Parathyroid adenoma (tissue), 2 donors: Measurements from ENCODE around the gene MAP3K5.

ENCODE experiments used
- H2AFZ ChIP-seq: fragments of 300-600 bp; sonication (generic); one replicate; pipeline ENCODE4 v1.7.0; 2017; ENCODE audit warnings: antibody characterized with exemption, mild to moderate bottlenecking
- H3K27ac ChIP-seq: fragments of 300-600 bp; sonication (generic); one replicate; pipeline ENCODE4 v1.7.0; 2017
- H3K27me3 ChIP-seq: fragments of 300-600 bp; sonication (generic); one replicate; pipeline ENCODE4 v1.7.0; 2017; ENCODE audit warnings: low read length; ENCODE audit not compliant: control insufficient read depth, insufficient read depth
- H3K36me3 ChIP-seq: fragments of 300-600 bp; sonication (generic); one replicate; pipeline ENCODE4 v1.7.0; 2017; ENCODE audit warnings: low read length; ENCODE audit not compliant: control insufficient read depth, insufficient read depth
- H3K4me1 ChIP-seq: fragments of 300-600 bp; sonication (generic); one replicate; pipeline ENCODE4 v1.7.0; 2017; ENCODE audit warnings: control low read depth
- H3K4me2 ChIP-seq: fragments of 300-600 bp; sonication (generic); one replicate; pipeline ENCODE4 v1.7.0; 2017; ENCODE audit warnings: low read length
- H3K4me3 ChIP-seq: fragments of 300-600 bp; sonication (generic); one replicate; pipeline ENCODE4 v1.7.0; 2017; ENCODE audit warnings: low read depth, low read length
- H3K79me2 ChIP-seq: fragments of 300-600 bp; sonication (generic); one replicate; pipeline ENCODE4 v1.7.0; 2017; ENCODE audit warnings: control low read depth
- H3K9ac ChIP-seq: fragments of 300-600 bp; sonication (generic); one replicate; pipeline ENCODE4 v1.7.0; 2017; ENCODE audit warnings: mild to moderate bottlenecking
- H3K9me3 ChIP-seq: fragments of 300-600 bp; sonication (generic); one replicate; pipeline ENCODE4 v1.7.0; 2017; ENCODE audit warnings: low read length; ENCODE audit not compliant: control insufficient read depth
- TF ChIP-seq, protein P1 (sequence below): fragments of 300-600 bp; sonication (generic); IDR thresholded peaks from one replicate; pipeline ENCODE4 v1.7.0; 2017; ENCODE audit warnings: antibody characterized with exemption, mild to moderate bottlenecking
- donor health status: primary hyperparathyroidism.

Gene MAP3K5

DNA sequence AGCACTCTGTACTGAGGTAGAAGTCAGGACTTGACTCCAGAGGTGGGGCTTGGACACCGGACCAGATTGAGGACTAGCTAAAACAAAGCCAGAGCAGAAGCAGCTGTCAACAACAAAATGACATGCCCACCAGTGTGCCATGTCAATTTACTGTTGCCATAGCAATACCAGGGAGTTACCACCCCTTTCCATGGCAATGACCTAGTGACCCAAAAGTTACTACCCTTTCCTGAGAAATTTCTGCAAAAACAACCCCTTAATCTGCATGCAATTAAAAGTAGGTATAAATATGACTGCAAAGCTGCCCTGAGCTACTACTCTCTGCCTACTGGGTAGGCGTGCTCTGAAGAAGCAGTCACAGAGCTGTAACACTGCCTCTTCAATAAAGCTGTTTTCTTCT, 21.0 kb downstream of the MAP3K5 start:
- Histone ChIP-seq H3K9ac (no peak overlapping the region), H3K4me2 (no peak overlapping the region), H3K4me3 (no peak overlapping the region), H3K4me1 (no peaks in the 10 kb centered on the region), H3K27me3 (no peaks in the 10 kb centered on the region), H3K9me3 (no peaks in the 10 kb centered on the region), H3K27ac (no peak overlapping the region), H3K36me3 (no peaks in the 10 kb centered on the region), H2AFZ (no peak overlapping the region), H3K79me2 (no peaks in the 10 kb centered on the region)
- TF ChIP-seq, protein P1, sequence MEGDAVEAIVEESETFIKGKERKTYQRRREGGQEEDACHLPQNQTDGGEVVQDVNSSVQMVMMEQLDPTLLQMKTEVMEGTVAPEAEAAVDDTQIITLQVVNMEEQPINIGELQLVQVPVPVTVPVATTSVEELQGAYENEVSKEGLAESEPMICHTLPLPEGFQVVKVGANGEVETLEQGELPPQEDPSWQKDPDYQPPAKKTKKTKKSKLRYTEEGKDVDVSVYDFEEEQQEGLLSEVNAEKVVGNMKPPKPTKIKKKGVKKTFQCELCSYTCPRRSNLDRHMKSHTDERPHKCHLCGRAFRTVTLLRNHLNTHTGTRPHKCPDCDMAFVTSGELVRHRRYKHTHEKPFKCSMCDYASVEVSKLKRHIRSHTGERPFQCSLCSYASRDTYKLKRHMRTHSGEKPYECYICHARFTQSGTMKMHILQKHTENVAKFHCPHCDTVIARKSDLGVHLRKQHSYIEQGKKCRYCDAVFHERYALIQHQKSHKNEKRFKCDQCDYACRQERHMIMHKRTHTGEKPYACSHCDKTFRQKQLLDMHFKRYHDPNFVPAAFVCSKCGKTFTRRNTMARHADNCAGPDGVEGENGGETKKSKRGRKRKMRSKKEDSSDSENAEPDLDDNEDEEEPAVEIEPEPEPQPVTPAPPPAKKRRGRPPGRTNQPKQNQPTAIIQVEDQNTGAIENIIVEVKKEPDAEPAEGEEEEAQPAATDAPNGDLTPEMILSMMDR, result no peak

DNA sequence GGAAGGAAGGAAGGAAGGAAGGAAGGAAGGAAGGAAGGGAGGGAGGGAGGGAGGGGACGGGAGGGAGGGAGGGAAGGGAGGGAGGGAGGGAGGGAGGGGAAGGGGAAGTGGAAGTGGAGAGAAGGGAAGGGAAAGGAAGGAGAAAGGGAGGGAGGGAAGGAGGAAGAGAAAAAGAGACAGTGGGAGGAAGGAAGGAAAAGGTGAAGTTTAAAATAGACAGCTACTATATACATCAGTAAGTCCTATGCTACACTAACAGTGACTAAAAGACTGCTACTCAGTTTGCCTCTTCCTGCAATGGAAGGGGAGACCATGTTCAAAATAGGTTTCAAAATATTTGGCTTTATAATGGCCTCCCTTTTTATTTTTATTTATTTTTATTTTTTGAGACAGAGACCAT, 22.5 kb downstream of the MAP3K5 start:
- Histone ChIP-seq H3K4me3 (no peak overlapping the region), H3K4me1 (no peaks in the 10 kb centered on the region), H3K27ac (no peak overlapping the region), H3K79me2 (no peaks in the 10 kb centered on the region), H2AFZ (no peak overlapping the region), H3K36me3 (no peaks in the 10 kb centered on the region), H3K27me3 (no peaks in the 10 kb centered on the region), H3K9me3 (no peaks in the 10 kb centered on the region), H3K9ac (no peak overlapping the region), H3K4me2 (no peak overlapping the region)
- TF ChIP-seq, protein P1, result no peak

DNA sequence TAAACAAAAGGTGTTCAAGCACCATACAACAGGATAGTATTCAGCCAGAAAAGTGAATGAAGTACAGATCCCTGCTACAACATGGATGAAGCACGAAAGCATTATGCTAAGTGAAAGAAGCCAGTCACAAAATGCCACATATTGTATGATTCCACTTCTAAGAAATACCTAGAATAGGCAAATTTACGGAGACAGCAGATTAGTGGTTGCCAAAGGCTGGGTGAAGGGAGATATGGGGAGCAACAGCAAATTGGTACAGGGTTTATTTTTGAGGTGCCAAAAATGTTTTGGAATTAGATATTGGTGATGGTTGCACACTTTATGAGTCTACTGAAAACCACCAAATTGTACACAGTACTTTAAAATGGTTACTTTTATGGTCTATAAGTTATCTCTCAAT, 23.2 kb downstream of the MAP3K5 start:
- no peak overlapping the region for H3K9ac ChIP-seq
- no peak overlapping the region for H3K27ac ChIP-seq
- no peak overlapping the region for H3K4me2 ChIP-seq
- TF ChIP-seq, protein P1, result no peak
- no peaks in the 10 kb centered on the region for H3K79me2 ChIP-seq
- H3K9me3 ChIP-seq, result no peaks in the 10 kb centered on the region
- H3K36me3 ChIP-seq, result no peaks in the 10 kb centered on the region
- no peaks in the 10 kb centered on the region for H3K27me3 ChIP-seq
- H3K4me1 ChIP-seq, result no peaks in the 10 kb centered on the region
- no peak overlapping the region for H3K4me3 ChIP-seq
- no peak overlapping the region for H2AFZ ChIP-seq

DNA sequence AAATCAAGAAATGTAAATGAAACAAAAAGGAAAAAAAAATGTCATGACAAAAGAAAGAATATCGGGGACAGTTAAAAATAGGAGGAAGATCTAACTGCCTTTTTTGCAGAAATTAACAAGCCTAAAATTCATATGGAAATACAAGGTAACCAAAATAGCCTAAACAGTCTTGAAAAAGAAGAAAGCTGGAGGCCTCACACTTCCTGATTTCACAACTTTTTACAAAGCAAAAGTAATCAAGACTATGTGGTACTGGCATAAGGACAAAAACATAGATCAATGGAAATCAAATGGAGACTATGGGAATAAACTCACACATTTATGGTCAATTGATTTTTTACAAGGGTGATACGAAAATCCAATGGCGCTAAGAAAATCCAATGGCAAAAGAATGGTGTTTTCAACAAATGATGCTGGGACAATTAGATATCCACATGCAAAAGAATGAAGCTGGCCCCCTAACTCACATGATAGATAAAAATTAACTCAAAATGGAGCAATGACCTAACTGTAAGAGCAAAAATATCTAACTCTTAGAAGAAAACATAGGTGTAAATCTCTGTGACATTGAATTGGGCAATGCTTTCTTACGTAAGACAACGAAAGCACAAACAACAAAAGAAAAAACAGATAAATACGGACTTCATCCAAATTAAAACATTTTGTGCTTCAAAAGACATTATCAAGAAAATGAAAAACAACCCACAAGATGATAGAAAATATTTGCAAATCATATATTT, 24.5 kb downstream of the MAP3K5 start:
- H3K36me3 ChIP-seq, result no peaks in the 10 kb centered on the region
- TF ChIP-seq, protein P1, result no peak
- H3K27me3 ChIP-seq, result no peaks in the 10 kb centered on the region
- H2AFZ ChIP-seq, result no peak overlapping the region
- H3K4me1 ChIP-seq, result no peaks in the 10 kb centered on the region
- H3K4me3 ChIP-seq, result no peak overlapping the region
- H3K9me3 ChIP-seq, result no peaks in the 10 kb centered on the region
- H3K79me2 ChIP-seq, result no peaks in the 10 kb centered on the region
- no peak overlapping the region for H3K9ac ChIP-seq
- H3K27ac ChIP-seq, result no peak overlapping the region
- H3K4me2 ChIP-seq, result no peak overlapping the region

DNA sequence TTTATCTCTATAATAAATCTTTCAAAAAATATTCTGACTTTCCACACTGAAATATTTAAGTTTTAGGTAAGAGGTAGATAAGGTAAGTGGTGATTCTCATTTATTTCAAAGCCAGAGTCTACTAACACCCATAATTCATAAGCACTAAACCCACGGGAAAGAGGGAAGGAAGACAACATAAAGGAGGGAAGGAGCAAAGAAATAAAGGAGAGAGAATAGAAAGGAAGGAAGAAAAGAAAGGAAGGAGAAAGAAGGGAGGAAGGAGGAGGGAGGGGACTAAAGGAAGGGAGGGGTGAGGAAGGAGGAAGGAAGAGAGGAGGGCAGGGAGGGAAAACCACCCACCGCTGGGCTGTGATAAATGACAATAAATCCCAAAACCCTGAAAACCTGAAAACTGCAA, 25.2 kb downstream of the MAP3K5 start:
- no peaks in the 10 kb centered on the region for H3K4me1 ChIP-seq
- no peak overlapping the region for H3K9ac ChIP-seq
- TF ChIP-seq, protein P1, result no peak
- no peaks in the 10 kb centered on the region for H3K79me2 ChIP-seq
- no peaks in the 10 kb centered on the region for H3K27me3 ChIP-seq
- H3K36me3 ChIP-seq, result no peaks in the 10 kb centered on the region
- H3K4me3 ChIP-seq, result no peak overlapping the region
- no peak overlapping the region for H3K4me2 ChIP-seq
- H3K9me3 ChIP-seq, result no peaks in the 10 kb centered on the region
- H3K27ac ChIP-seq, result no peak overlapping the region
- no peak overlapping the region for H2AFZ ChIP-seq
